ENCODE measurements around the gene CSNK1E.

Gene CSNK1E

GRCh38 chr22:38299770-38300102 lies 17.5 kb downstream of the CSNK1E start:
- no peak overlapping the region for H2AFZ ChIP-seq (ENCODE audit: low read depth, low read length, severe bottlenecking)
- no peak overlapping the region for H3K27ac ChIP-seq (ENCODE audit: low read depth, low read length)
- H4K20me1 ChIP-seq (ENCODE audit: low read depth, low read length), result no peaks in the 10 kb centered on the region
- H3K9ac ChIP-seq (ENCODE audit: low read length), result no peak overlapping the region
- H3K79me2 ChIP-seq (ENCODE audit: insufficient read depth, low read length), result peaks cover 5% of the 10 kb centered on the region; the same call in 1 of the 2 replicates
- no peaks in the 10 kb centered on the region for H3K36me3 ChIP-seq (ENCODE audit: low read length)
- TF ChIP-seq EZH2phosphoT487 (conservative IDR thresholded peaks at IDR 0.05; ENCODE audit: low read length), result no peak
- TF ChIP-seq, protein P1, sequence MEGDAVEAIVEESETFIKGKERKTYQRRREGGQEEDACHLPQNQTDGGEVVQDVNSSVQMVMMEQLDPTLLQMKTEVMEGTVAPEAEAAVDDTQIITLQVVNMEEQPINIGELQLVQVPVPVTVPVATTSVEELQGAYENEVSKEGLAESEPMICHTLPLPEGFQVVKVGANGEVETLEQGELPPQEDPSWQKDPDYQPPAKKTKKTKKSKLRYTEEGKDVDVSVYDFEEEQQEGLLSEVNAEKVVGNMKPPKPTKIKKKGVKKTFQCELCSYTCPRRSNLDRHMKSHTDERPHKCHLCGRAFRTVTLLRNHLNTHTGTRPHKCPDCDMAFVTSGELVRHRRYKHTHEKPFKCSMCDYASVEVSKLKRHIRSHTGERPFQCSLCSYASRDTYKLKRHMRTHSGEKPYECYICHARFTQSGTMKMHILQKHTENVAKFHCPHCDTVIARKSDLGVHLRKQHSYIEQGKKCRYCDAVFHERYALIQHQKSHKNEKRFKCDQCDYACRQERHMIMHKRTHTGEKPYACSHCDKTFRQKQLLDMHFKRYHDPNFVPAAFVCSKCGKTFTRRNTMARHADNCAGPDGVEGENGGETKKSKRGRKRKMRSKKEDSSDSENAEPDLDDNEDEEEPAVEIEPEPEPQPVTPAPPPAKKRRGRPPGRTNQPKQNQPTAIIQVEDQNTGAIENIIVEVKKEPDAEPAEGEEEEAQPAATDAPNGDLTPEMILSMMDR (IDR thresholded peaks at IDR 0.05; ENCODE audit: insufficient read depth, low read length, poor library complexity, severe bottlenecking), result no peak
- no peaks in the 10 kb centered on the region for H3K27me3 ChIP-seq (ENCODE audit: low read length)
- H3K9me3 ChIP-seq (ENCODE audit: insufficient read depth, low read length), result no peaks in the 10 kb centered on the region
- no peak overlapping the region for H3K4me2 ChIP-seq (ENCODE audit: low read depth, low read length, poor library complexity, severe bottlenecking)
- H3K4me3 ChIP-seq (ENCODE audit: insufficient read depth, low read length, poor library complexity, severe bottlenecking), result no peak overlapping the region
- H3K9me2 ChIP-seq (replicated peaks; ENCODE audit: insufficient read depth, low read length), result no peaks in the 10 kb centered on the region
- no peaks in the 10 kb centered on the region for H3F3A ChIP-seq (ENCODE audit: insufficient read depth)

DNA sequence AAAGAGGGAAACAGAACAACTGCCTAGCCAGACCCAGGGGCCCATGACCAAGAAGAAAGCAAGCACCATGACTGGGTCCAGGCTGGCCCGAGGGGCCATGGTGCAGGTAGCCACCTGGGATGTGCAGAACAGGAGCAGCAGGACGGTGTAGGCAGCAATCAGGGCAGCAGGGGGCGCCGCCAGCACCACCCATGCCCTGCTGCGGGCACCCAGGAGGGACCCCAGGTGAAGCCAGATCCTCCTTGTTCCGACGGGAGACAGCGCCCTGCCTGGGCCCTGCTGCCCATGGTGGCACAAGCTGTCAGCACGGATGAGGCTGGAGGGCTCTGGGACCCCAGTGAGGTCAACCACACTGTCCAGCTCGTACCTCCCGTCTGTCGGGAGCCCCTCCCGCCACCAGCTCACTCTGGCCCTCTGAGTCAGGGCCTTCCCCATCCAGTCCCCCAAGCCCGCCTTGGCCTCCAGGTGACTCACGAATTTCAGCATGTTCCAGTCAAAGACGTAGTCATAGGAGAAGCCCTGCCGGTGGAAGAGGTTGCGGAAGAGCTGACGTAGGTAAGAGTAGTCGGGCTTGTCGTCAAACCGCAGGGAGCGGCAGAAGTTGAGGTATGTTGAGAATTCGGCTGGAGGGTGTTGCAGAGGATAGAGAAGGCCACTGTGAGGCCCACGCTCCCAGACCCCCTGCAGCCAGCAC lies 18.8 kb downstream of the CSNK1E start:
- Histone ChIP-seq H3K79me2 (ENCODE audit: insufficient read depth, low read length) (no peaks in the 10 kb centered on the region), H3K9me2 (replicated peaks; ENCODE audit: insufficient read depth, low read length) (no peaks in the 10 kb centered on the region), H3K4me2 (ENCODE audit: low read depth, low read length, poor library complexity, severe bottlenecking) (no peak overlapping the region), H3K4me3 (ENCODE audit: insufficient read depth, low read length, poor library complexity, severe bottlenecking) (no peak overlapping the region), H3K9me3 (ENCODE audit: insufficient read depth, low read length) (no peaks in the 10 kb centered on the region), H4K20me1 (ENCODE audit: low read depth, low read length) (no peaks in the 10 kb centered on the region), H3K9ac (ENCODE audit: low read length) (no peak overlapping the region), H2AFZ (ENCODE audit: low read depth, low read length, severe bottlenecking) (no peak overlapping the region), H3K27me3 (ENCODE audit: low read length) (no peaks in the 10 kb centered on the region), H3K27ac (ENCODE audit: low read depth, low read length) (no peak overlapping the region), H3K36me3 (ENCODE audit: low read length) (no peaks in the 10 kb centered on the region), H3F3A (ENCODE audit: insufficient read depth) (no peaks in the 10 kb centered on the region)
- TF ChIP-seq EZH2phosphoT487 (conservative IDR thresholded peaks at IDR 0.05; ENCODE audit: low read length), result no peak
- TF ChIP-seq, protein P1 (IDR thresholded peaks at IDR 0.05; ENCODE audit: insufficient read depth, low read length, poor library complexity, severe bottlenecking), result peak; percentile 34

GRCh38 chr22:38296372-38296771 lies 20.9 kb downstream of the CSNK1E start:
- Histone ChIP-seq H3K9me3 (ENCODE audit: insufficient read depth, low read length) (no peaks in the 10 kb centered on the region), H3K9ac (ENCODE audit: low read length) (no peak overlapping the region), H2AFZ (ENCODE audit: low read depth, low read length, severe bottlenecking) (no peak overlapping the region), H3K27ac (ENCODE audit: low read depth, low read length) (no peak overlapping the region), H4K20me1 (ENCODE audit: low read depth, low read length) (no peaks in the 10 kb centered on the region), H3F3A (ENCODE audit: insufficient read depth) (no peaks in the 10 kb centered on the region), H3K4me3 (ENCODE audit: insufficient read depth, low read length, poor library complexity, severe bottlenecking) (no peak overlapping the region), H3K79me2 (ENCODE audit: insufficient read depth, low read length) (no peaks in the 10 kb centered on the region), H3K9me2 (replicated peaks; ENCODE audit: insufficient read depth, low read length) (no peaks in the 10 kb centered on the region), H3K4me2 (ENCODE audit: low read depth, low read length, poor library complexity, severe bottlenecking) (no peak overlapping the region), H3K27me3 (ENCODE audit: low read length) (no peaks in the 10 kb centered on the region), H3K36me3 (ENCODE audit: low read length) (no peaks in the 10 kb centered on the region)
- TF ChIP-seq, protein P1 (IDR thresholded peaks at IDR 0.05; ENCODE audit: insufficient read depth, low read length, poor library complexity, severe bottlenecking), result no peak
- no peak for TF ChIP-seq EZH2phosphoT487 (conservative IDR thresholded peaks at IDR 0.05; ENCODE audit: low read length)
